Esophagus muscularis mucosa (tissue), 4 donors: ENCODE results near the gene AGAP1. TPM values are rescaled to one million over a fixed set of nuclear protein-coding genes. Genes with fewer than 3 reads are reported as not detected.

Experiments used
- DNase-seq: peaks from one replicate; pipeline ENCODE4 v3.0.0-alpha.2; 2017; ENCODE audit errors: extremely low spot score
- H3K27ac ChIP-seq, 4 donors: fragments of 200-600 bp; sonication (generic); replicated peaks in 1 of 4; 1 replicate in 3 of 4; 2 replicates in 1 of 4; pipeline ENCODE4 v1.5.1; 2016 to 2019; ENCODE audit warnings: mild to moderate bottlenecking in 1 of 4
- H3K27me3 ChIP-seq, 4 donors: fragments of 200-600 bp; sonication (generic); one replicate each; pipeline versions ENCODE4 v1.5.1 to v1.6.0; 2016 to 2019
- H3K36me3 ChIP-seq, 4 donors: fragments of 200-600 bp; sonication (generic); one replicate each; pipeline ENCODE4 v1.5.1; 2016 to 2019
- H3K4me1 ChIP-seq, 4 donors: fragments of 200-600 bp; sonication (generic); one replicate each; pipeline ENCODE4 v1.5.1; 2016 to 2019
- H3K4me3 ChIP-seq, 4 donors: fragments of 200-600 bp; sonication (generic); 1 replicate in 2 of 4; 2 replicates in 2 of 4; pipeline ENCODE4 v1.5.1; 2016 to 2019; ENCODE audit warnings: mild to moderate bottlenecking in 4 of 4, moderate library complexity in 1 of 4
- H3K9me3 ChIP-seq, 4 donors: fragments of 200-600 bp; sonication (generic); 1 replicate in 3 of 4; 2 replicates in 1 of 4; pipeline ENCODE4 v1.5.1; 2016 to 2019
- CTCF ChIP-seq, 3 experiments: fragments of 200-600 bp in 2 of 3; fragments of 450-650 bp in 1 of 3; sonication (generic) in 2 of 3; IDR thresholded peaks; one replicate each; pipeline ENCODE4 v1.5.1; 2017 to 2019; ENCODE audit warnings: antibody characterized with exemption in 3 of 3, mild to moderate bottlenecking in 2 of 3, moderate library complexity in 1 of 3
- EP300 ChIP-seq: sonication (generic); formaldehyde crosslinking; IDR thresholded peaks from one replicate; pipeline ENCODE4 v1.6.1; 2017; ENCODE audit warnings: antibody characterized with exemption
- POLR2A ChIP-seq: fragments of 450-650 bp; IDR thresholded peaks from one replicate; pipeline ENCODE4 v1.6.1; 2017; ENCODE audit warnings: antibody characterized with exemption, moderate library complexity, mild to moderate bottlenecking, low read depth
- POLR2AphosphoS5 ChIP-seq, 2 donors: sonication (generic); formaldehyde crosslinking; IDR thresholded peaks; one replicate each; pipeline ENCODE4 v1.6.1; 2017; ENCODE audit warnings: antibody characterized with exemption in 2 of 2
- WGBS: methylation state at CpG from one replicate; pipeline ENCODE4 v1.1.5; 2018; 5-methylcytosine and 5-hydroxymethylcytosine counted together
- intact Hi-C: fragments of 100-400 bp; cut with DNase I; formaldehyde crosslinking; loops from one replicate; pipeline ENCODE4 v1.15.1; 2023
- total RNA-seq, 4 donors: library from RNA; depleted of rRNA; stranded (reverse); fragments of >200 nt; gene quantifications; one replicate each; pipeline versions ENCODE4 v1.1.0 to v1.2.1, GENCODE V29; 2016

The AGAP1 gene
- total RNA-seq, 4 donors from 2014 or later: 37.9 to 62.4 (median 47.2) TPM

- no peak for TF ChIP-seq POLR2AphosphoS5 (IDR thresholded peaks at IDR 0.05)
- TF ChIP-seq POLR2A: no peak
- no peak for TF ChIP-seq EP300
- no peak for TF ChIP-seq CTCF (IDR thresholded peaks at IDR 0.05)
- H3K4me3 ChIP-seq: no peak overlapping the region
- peaks cover 12 to 48% (median 27%) of the 10 kb centered on the region in 4 donors for H3K36me3 ChIP-seq
- H3K9me3 ChIP-seq: no peaks in the 10 kb centered on the region
- DNase-seq: no peak
- intact Hi-C loops: no loop called here
- no peak overlapping the region for H3K27ac ChIP-seq
- no peaks in the 10 kb centered on the region for H3K27me3 ChIP-seq
- no peaks in the 10 kb centered on the region for H3K4me1 ChIP-seq
- WGBS: 82% methylated on average over 12 of the region's 29 CpGs
These were observed 626.3 kb downstream of the AGAP1 start for GRCh38 chr2:236120141-236120601.

GRCh38 chr2:236120829-236121228, 627.0 kb downstream of the AGAP1 start:
- Histone ChIP-seq H3K4me1 (no peaks in the 10 kb centered on the region), H3K27ac (no peak overlapping the region), H3K27me3 (no peaks in the 10 kb centered on the region), H3K9me3 (no peaks in the 10 kb centered on the region), H3K4me3 (no peak overlapping the region), H3K36me3 (peaks cover 12 to 55% (median 30%) of the 10 kb centered on the region in 4 donors)
- DNase-seq: no peak
- intact Hi-C loops: no loop called here
- 78% methylated on average over 5 of the region's 5 CpGs for WGBS
- TF ChIP-seq POLR2AphosphoS5 (IDR thresholded peaks at IDR 0.05): no peak
- TF ChIP-seq CTCF (IDR thresholded peaks at IDR 0.05): no peak
- TF ChIP-seq POLR2A: no peak
- TF ChIP-seq EP300: no peak

GRCh38 chr2:236121546-236121945, 627.7 kb downstream of the AGAP1 start:
- Histone ChIP-seq H3K4me3 (no peak overlapping the region), H3K36me3 (peaks cover 12 to 62% (median 36%) of the 10 kb centered on the region in 4 donors), H3K9me3 (no peaks in the 10 kb centered on the region), H3K27ac (no peak overlapping the region), H3K4me1 (no peaks in the 10 kb centered on the region), H3K27me3 (no peaks in the 10 kb centered on the region)
- intact Hi-C loops: no loop called here
- TF ChIP-seq POLR2A (no peak), CTCF (IDR thresholded peaks at IDR 0.05) (no peak), EP300 (no peak), POLR2AphosphoS5 (IDR thresholded peaks at IDR 0.05) (no peak)
- 91% methylated on average over 7 of the region's 7 CpGs for WGBS
- no peak for DNase-seq

GRCh38 chr2:236122236-236122635, 628.4 kb downstream of the AGAP1 start:
- Histone ChIP-seq H3K27ac (no peak overlapping the region), H3K27me3 (no peaks in the 10 kb centered on the region), H3K36me3 (peaks cover 12 to 69% (median 41%) of the 10 kb centered on the region in 4 donors), H3K4me3 (no peak overlapping the region), H3K9me3 (no peaks in the 10 kb centered on the region), H3K4me1 (no peaks in the 10 kb centered on the region)
- intact Hi-C loops: no loop called here
- WGBS: 83% methylated on average over 3 of the region's 3 CpGs
- no peak for TF ChIP-seq EP300
- no peak for TF ChIP-seq POLR2A
- TF ChIP-seq CTCF (IDR thresholded peaks at IDR 0.05): no peak
- TF ChIP-seq POLR2AphosphoS5 (IDR thresholded peaks at IDR 0.05): no peak
- DNase-seq: no peak

GRCh38 chr2:236123716-236124115, 629.9 kb downstream of the AGAP1 start:
- TF ChIP-seq POLR2AphosphoS5 (IDR thresholded peaks at IDR 0.05): no peak
- no peak for TF ChIP-seq CTCF (IDR thresholded peaks at IDR 0.05)
- no peak for TF ChIP-seq EP300
- no peak for TF ChIP-seq POLR2A
- intact Hi-C loops: no loop called here
- H3K9me3 ChIP-seq: no peaks in the 10 kb centered on the region
- no peaks in the 10 kb centered on the region for H3K27me3 ChIP-seq
- WGBS: 97% methylated on average over 14 of the region's 19 CpGs
- H3K27ac ChIP-seq: no peak overlapping the region
- DNase-seq: no peak
- H3K4me1 ChIP-seq: no peaks in the 10 kb centered on the region
- H3K36me3 ChIP-seq: peaks cover 12 to 84% (median 50%) of the 10 kb centered on the region in 4 donors
- no peak overlapping the region for H3K4me3 ChIP-seq
